ENCODE data around the gene C11orf87.

DNA sequence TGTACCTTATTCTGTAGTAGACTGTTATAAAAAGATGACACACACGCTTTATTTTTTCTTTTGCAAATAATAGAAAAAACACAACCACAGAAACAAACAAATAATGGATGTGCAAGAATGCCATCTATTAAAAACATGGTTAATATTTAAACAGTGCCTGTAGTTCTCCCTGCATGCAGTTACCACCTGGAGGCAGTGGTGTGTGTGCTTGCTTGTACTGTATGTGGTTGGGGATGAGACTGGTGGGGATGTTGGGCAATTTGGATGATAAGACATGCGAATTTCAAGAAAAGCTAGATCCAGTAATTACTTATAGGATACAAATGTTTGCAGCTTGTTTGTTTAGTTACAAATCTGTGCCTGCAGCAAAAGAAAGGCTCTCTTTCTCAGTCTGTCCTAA lies 3.6 kb downstream of the C11orf87 start:
- TF ChIP-seq ZBTB1 (CRISPR knock-in tag; IDR thresholded peaks at IDR 0.05; ENCODE audit: borderline replicate concordance, low read depth) (no peak), CBX5 (IDR thresholded peaks at IDR 0.05; ENCODE audit: borderline replicate concordance, low read depth) (no peak), SREBF2 (CRISPR knock-in tag; IDR thresholded peaks at IDR 0.05) (no peak)

All from K562 (cell line).